ENCODE measurements around the gene LCE3B.

LCE3B gene

DNA sequence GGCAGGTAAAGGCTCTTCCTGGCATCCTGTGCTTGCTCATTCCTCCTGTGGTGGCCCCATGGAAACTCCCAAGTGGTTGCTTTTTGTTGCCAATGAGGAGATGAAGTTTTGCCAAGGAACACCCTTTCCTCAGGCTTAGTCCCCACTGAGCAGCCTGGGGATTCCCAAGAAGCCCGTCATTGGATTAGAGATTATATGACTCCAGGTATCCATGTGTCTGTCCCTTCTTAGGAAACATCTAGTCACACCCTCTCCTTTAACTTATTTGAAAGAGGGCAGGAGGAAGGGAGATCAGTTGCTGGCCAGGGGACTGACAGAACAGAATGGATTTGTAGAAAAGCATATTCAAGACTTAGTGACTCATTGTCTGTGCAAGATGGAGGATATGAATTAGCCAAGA lies 13.1 kb downstream of the LCE3B start:
- no peak overlapping the region for H3K27ac ChIP-seq
- no peak overlapping the region for H3K4me3 ChIP-seq
- TF ChIP-seq, protein P1, sequence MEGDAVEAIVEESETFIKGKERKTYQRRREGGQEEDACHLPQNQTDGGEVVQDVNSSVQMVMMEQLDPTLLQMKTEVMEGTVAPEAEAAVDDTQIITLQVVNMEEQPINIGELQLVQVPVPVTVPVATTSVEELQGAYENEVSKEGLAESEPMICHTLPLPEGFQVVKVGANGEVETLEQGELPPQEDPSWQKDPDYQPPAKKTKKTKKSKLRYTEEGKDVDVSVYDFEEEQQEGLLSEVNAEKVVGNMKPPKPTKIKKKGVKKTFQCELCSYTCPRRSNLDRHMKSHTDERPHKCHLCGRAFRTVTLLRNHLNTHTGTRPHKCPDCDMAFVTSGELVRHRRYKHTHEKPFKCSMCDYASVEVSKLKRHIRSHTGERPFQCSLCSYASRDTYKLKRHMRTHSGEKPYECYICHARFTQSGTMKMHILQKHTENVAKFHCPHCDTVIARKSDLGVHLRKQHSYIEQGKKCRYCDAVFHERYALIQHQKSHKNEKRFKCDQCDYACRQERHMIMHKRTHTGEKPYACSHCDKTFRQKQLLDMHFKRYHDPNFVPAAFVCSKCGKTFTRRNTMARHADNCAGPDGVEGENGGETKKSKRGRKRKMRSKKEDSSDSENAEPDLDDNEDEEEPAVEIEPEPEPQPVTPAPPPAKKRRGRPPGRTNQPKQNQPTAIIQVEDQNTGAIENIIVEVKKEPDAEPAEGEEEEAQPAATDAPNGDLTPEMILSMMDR (IDR thresholded peaks at IDR 0.05), result no peak
- DNase-seq (ENCODE audit: low spot score), result no peak

DNA sequence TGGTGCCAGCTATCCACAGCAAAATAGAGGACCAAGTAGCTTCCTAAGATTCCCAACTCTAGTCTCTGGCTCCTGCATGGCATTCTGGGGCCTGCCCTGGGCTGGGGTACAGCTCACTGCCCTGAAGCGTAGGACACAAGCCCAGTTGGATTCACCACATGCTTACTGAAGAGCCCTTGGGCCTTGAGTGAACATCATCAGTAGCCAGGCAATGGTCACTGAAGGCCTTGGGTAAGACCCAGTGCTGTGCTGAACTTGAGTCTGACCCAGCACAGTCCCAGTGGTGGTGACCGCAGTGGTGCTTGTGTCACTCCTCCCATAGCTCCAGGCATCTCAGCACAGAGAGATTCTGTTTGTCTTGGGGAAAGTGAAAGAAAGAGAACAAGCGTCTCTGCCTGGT lies 17.0 kb downstream of the LCE3B start:
- Histone ChIP-seq H3K4me3 (no peak overlapping the region), H3K27ac (no peak overlapping the region)
- no peak for DNase-seq (ENCODE audit: low spot score)
- TF ChIP-seq, protein P1 (IDR thresholded peaks at IDR 0.05), result no peak

DNA sequence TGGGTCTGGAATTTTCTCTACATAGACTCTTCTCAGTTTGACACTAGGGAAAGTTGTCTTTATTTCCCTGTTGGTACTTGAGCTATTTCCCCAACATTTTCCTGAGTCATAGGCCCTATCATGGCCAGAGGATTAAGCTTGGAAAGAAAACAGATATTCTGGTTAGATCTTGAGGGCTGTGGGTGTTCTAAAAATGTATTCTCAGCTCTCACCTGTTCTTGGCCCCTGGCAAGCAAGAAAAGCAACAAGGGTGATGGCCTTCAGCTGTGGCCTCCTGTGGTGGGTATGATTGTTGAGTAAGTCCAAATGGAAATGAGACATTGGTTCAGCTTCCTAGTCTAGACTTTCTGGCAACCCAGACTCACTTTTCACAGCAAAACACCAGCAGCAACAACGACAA lies 26.7 kb downstream of the LCE3B start:
- Histone ChIP-seq H3K27ac (no peak overlapping the region), H3K4me3 (no peak overlapping the region)
- TF ChIP-seq, protein P1 (IDR thresholded peaks at IDR 0.05), result no peak
- no peak for DNase-seq (ENCODE audit: low spot score)

DNA sequence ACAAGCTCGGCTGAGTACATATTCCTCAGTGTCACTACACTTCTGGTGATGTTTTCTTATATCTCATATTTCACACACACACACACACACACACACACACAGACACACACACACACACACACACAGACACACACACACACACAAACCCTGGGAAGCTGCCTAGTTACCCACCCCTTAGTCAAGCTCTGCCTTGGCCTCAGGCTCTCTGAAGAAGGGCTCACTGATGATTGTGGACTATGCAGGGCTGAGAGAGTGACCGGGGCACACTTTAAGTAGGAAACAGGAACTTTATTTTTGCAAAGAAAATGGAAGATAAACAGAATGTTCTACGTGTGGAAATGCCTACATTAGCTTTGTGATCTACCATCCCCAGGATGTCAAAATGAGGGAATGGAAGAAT lies 30.3 kb downstream of the LCE3B start:
- TF ChIP-seq, protein P1 (IDR thresholded peaks at IDR 0.05), result no peak
- H3K4me3 ChIP-seq, result no peak overlapping the region
- no peak overlapping the region for H3K27ac ChIP-seq
- no peak for DNase-seq (ENCODE audit: low spot score)

DNA sequence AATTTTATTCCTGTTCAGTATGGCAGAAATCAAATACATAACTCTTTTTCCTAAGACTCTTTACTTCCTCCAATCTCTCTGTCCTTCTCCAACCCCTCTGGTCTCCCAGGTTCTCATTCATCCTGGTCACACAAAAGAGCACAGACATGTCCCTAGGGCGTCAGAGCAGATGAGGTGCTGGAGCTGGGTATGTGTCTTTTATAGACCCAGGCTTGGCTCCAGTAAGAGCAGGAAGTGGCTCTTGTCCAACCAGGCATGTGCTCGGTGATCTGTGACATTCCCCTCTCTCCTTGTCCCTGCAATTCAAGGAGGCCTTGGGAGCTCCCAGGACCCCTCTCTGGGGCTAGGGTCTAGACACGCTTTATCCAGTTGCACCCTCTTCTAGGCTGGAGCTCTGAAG lies 31.5 kb downstream of the LCE3B start:
- DNase-seq (ENCODE audit: low spot score), result no peak
- TF ChIP-seq, protein P1 (IDR thresholded peaks at IDR 0.05), result no peak
- no peak overlapping the region for H3K4me3 ChIP-seq
- H3K27ac ChIP-seq, result no peak overlapping the region

DNA sequence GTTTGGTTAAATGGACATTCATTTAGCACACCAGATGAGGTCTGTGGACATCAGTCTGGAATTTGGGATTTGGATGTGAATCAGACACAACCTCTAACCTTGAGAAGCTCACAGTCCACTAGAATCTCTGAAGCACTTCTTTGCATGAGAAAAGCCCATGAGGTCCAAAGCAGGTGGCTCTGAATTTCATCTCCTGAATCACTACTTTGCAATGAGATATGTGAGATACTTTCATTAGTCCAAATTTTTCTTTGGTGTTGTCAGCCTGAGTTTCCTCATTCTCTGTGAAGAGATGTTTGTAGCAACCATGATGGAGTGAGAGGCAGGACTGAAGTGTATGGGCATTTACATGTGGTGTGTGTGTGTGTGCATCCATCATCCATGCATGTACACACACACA lies 33.0 kb downstream of the LCE3B start:
- DNase-seq (ENCODE audit: low spot score), result no peak
- TF ChIP-seq, protein P1 (IDR thresholded peaks at IDR 0.05), result no peak

DNA sequence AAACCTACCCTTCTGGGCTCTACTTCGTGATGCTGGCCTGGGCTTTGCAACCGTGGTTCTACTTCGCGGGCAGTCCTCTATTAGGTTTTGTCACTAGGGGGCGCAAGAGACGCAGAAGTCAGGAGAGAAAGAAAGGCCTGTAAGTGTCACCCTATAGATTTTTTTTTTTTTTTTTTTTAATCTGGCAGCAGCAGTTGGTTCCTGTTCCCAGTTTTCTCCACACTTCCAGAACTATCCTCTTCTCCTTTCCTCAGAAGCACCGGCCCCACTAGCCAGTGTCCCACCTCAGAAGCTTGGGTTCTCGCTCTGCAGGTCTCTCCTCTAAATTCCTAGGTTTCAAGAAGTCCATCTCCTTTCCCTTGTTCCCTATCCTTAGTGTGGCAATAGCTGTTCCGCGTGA lies 40.5 kb downstream of the LCE3B start:
- Histone ChIP-seq H3K27ac (no peak overlapping the region), H3K4me3 (no peak overlapping the region)
- TF ChIP-seq, protein P1 (IDR thresholded peaks at IDR 0.05), result peak; percentile 15
- DNase-seq (ENCODE audit: low spot score), result no peak

More for the DNA sequence above, 33.0 kb downstream of the LCE3B start:
- H3K4me3 ChIP-seq, result no peak overlapping the region
- H3K27ac ChIP-seq, result no peak overlapping the region

Data from coronary artery (tissue), 2 donors.